SK-N-SH treated with all-trans-retinoic acid at 6 μM for 48 hours (cell line): ENCODE measurements around the gene AGTRAP.

Source experiments
- GLIS3 ChIP-seq: fragments of 250-450 bp; sonication (Bioruptor Pico); IDR thresholded peaks from 2 replicates; pipeline ENCODE4 v1.5.0; 2020; ENCODE audit warnings: mild to moderate bottlenecking, moderate library complexity
- RARB ChIP-seq: fragments of 250-450 bp; sonication (Bioruptor Pico); IDR thresholded peaks from 2 replicates; pipeline ENCODE4 v1.8.0; 2021; ENCODE audit warnings: mild to moderate bottlenecking, moderate library complexity
- SNAI2 ChIP-seq: fragments of 250-450 bp; sonication (Bioruptor Pico); IDR thresholded peaks from 2 replicates; pipeline ENCODE4 v1.5.0; 2020; ENCODE audit warnings: mild to moderate bottlenecking, moderate library complexity
- ZC3H10 ChIP-seq: fragments of 250-450 bp; sonication (Bioruptor Pico); IDR thresholded peaks from 2 replicates; pipeline ENCODE4 v1.5.1; 2021; ENCODE audit warnings: mild to moderate bottlenecking, moderate library complexity
- ZFP30 ChIP-seq: fragments of 450-650 bp; formaldehyde crosslinking; IDR thresholded peaks from 2 replicates; pipeline ENCODE4 v1.5.0; 2022; ENCODE audit warnings: mild to moderate bottlenecking, moderate library complexity
- TF ChIP-seq, protein P1 (sequence below): fragments of 250-450 bp; sonication (Bioruptor Pico); IDR thresholded peaks from 2 replicates; pipeline ENCODE4 v1.8.0; 2020; ENCODE audit warnings: mild to moderate bottlenecking, moderate library complexity, borderline replicate concordance
- TF ChIP-seq, protein P2 (sequence below): fragments of 250-450 bp; sonication (Bioruptor Pico); IDR thresholded peaks from 2 replicates; pipeline ENCODE4 v1.8.0; 2021; ENCODE audit warnings: low read depth, mild to moderate bottlenecking, moderate library complexity, borderline replicate concordance
- TF ChIP-seq, protein P3 (sequence below): fragments of 250-450 bp; sonication (Bioruptor Pico); IDR thresholded peaks from 2 replicates; pipeline ENCODE4 v1.5.0; 2020; ENCODE audit warnings: mild to moderate bottlenecking, moderate library complexity
- TF ChIP-seq, protein P4 (sequence below): fragments of 250-450 bp; sonication (Bioruptor Pico); IDR thresholded peaks from 2 replicates; pipeline ENCODE4 v1.5.1; 2021; ENCODE audit warnings: mild to moderate bottlenecking, moderate library complexity

DNA sequence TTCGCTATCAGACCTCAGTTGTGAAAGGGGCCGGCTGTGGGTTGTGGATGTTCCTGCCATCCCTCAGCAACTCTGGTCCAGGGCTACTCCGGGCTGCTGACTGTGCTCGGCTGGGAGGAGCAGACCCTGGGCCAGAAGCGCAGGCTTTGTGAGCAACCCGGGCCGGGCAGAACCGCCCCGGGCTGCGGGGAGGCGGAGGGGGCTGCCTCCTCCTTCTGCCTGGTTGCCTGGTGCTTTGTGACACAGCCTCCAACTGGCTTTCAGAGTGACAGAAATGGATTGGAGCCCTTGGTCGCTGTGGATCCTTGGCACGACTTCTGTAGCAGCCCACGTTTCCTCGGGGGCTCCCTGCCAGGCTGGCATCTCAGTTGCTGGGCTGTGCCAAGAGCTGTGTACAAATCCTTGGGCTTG lies 34.4 kb upstream of the AGTRAP start:
- TF ChIP-seq, protein P1, sequence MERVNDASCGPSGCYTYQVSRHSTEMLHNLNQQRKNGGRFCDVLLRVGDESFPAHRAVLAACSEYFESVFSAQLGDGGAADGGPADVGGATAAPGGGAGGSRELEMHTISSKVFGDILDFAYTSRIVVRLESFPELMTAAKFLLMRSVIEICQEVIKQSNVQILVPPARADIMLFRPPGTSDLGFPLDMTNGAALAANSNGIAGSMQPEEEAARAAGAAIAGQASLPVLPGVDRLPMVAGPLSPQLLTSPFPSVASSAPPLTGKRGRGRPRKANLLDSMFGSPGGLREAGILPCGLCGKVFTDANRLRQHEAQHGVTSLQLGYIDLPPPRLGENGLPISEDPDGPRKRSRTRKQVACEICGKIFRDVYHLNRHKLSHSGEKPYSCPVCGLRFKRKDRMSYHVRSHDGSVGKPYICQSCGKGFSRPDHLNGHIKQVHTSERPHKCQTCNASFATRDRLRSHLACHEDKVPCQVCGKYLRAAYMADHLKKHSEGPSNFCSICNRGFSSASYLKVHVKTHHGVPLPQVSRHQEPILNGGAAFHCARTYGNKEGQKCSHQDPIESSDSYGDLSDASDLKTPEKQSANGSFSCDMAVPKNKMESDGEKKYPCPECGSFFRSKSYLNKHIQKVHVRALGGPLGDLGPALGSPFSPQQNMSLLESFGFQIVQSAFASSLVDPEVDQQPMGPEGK (CRISPR knock-in tag): no peak
- TF ChIP-seq, protein P2, sequence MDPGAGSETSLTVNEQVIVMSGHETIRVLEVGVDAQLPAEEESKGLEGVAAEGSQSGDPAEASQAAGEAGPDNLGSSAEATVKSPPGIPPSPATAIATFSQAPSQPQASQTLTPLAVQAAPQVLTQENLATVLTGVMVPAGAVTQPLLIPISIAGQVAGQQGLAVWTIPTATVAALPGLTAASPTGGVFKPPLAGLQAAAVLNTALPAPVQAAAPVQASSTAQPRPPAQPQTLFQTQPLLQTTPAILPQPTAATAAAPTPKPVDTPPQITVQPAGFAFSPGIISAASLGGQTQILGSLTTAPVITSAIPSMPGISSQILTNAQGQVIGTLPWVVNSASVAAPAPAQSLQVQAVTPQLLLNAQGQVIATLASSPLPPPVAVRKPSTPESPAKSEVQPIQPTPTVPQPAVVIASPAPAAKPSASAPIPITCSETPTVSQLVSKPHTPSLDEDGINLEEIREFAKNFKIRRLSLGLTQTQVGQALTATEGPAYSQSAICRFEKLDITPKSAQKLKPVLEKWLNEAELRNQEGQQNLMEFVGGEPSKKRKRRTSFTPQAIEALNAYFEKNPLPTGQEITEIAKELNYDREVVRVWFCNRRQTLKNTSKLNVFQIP (CRISPR knock-in tag): no peak
- TF ChIP-seq, protein P3, sequence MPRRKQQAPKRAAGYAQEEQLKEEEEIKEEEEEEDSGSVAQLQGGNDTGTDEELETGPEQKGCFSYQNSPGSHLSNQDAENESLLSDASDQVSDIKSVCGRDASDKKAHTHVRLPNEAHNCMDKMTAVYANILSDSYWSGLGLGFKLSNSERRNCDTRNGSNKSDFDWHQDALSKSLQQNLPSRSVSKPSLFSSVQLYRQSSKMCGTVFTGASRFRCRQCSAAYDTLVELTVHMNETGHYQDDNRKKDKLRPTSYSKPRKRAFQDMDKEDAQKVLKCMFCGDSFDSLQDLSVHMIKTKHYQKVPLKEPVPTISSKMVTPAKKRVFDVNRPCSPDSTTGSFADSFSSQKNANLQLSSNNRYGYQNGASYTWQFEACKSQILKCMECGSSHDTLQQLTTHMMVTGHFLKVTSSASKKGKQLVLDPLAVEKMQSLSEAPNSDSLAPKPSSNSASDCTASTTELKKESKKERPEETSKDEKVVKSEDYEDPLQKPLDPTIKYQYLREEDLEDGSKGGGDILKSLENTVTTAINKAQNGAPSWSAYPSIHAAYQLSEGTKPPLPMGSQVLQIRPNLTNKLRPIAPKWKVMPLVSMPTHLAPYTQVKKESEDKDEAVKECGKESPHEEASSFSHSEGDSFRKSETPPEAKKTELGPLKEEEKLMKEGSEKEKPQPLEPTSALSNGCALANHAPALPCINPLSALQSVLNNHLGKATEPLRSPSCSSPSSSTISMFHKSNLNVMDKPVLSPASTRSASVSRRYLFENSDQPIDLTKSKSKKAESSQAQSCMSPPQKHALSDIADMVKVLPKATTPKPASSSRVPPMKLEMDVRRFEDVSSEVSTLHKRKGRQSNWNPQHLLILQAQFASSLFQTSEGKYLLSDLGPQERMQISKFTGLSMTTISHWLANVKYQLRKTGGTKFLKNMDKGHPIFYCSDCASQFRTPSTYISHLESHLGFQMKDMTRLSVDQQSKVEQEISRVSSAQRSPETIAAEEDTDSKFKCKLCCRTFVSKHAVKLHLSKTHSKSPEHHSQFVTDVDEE: no peak
- TF ChIP-seq ZC3H10 (CRISPR knock-in tag): no peak
- no peak for TF ChIP-seq GLIS3 (CRISPR knock-in tag)
- TF ChIP-seq SNAI2 (CRISPR knock-in tag): no peak
- TF ChIP-seq, protein P4, sequence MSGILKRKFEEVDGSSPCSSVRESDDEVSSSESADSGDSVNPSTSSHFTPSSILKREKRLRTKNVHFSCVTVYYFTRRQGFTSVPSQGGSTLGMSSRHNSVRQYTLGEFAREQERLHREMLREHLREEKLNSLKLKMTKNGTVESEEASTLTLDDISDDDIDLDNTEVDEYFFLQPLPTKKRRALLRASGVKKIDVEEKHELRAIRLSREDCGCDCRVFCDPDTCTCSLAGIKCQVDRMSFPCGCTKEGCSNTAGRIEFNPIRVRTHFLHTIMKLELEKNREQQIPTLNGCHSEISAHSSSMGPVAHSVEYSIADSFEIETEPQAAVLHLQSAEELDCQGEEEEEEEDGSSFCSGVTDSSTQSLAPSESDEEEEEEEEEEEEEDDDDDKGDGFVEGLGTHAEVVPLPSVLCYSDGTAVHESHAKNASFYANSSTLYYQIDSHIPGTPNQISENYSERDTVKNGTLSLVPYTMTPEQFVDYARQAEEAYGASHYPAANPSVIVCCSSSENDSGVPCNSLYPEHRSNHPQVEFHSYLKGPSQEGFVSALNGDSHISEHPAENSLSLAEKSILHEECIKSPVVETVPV (CRISPR knock-in tag): no peak
- no peak for TF ChIP-seq ZFP30
- no peak for TF ChIP-seq RARB
